K562 (cell line): ENCODE measurements around the gene PBXIP1. TPM values are rescaled to one million over a fixed set of nuclear protein-coding genes. Genes with fewer than 3 reads are reported as not detected.

Source experiments
- ATAC-seq: fragments of 200-7000 bp; cut with Tn5 transposase; 3 replicates; pipeline ENCODE4 v1.9.1; 2020; ENCODE audit warnings: moderate library complexity
- BruUV-seq: library from RNA; stranded (reverse); fragments of 400-500 nt; replicated peaks from 2 replicates; lab custom pipeline; 2021; lab: Mats Ljungman, UMichigan
- CTCF ChIA-PET: fragments of 300-600 bp; formaldehyde crosslinking; extraction: SDS; loops from one replicate; lab custom pipeline; 2021; ENCODE audit warnings: low intra/inter-chr PET ratio; lab: Yijun Ruan, JAX
- POLR2A ChIA-PET: fragments of 300-600, 350-650 bp; sonication (Branson Sonifier 250); formaldehyde crosslinking; extraction: SDS; loops from one replicate; lab custom pipeline; 2021; ENCODE audit warnings: antibody characterized with exemption, inconsistent platforms; lab: Yijun Ruan, JAX
- DNase-seq, 4 experiments: peaks; one replicate each; pipeline versions ENCODE4 v3.0.0 to v3.0.0-alpha.2; 2011 to 2018; ENCODE audit warnings: low spot score in 3 of 4, mixed read lengths in 3 of 4; ENCODE audit errors: extremely low read depth in 1 of 4
- FAIRE-seq: peaks from 2 replicates; lab custom pipeline; 2011; peaks lifted over from hg19 to GRCh38; lab: Jason Lieb, UNC
- H2AFZ ChIP-seq: 2 replicates; pipeline ENCODE4 v1.6.0; 2011; ENCODE audit warnings: low read depth, low read length, control low read depth, inconsistent platforms
- H3K27ac ChIP-seq: fragments of 200-600 bp; 3 replicates; pipeline ENCODE4 v1.8.0; 2011; ENCODE audit warnings: low read depth, mild to moderate bottlenecking, control low read depth, inconsistent platforms, low read length, moderate library complexity, mixed read lengths; ENCODE audit errors: extremely low read depth
- H3K27me3 ChIP-seq, 2 experiments: fragments of 300-600 bp in 1 of 2; 2 replicates in 1 of 2; 3 replicates in 1 of 2; pipeline versions ENCODE4 v1.6.0 to v1.8.0; 2011; ENCODE audit warnings: inconsistent platforms in 2 of 2, low read length in 2 of 2, mild to moderate bottlenecking in 1 of 2, mixed read lengths in 1 of 2, moderate library complexity in 1 of 2; ENCODE audit not compliant: control insufficient read depth in 2 of 2, insufficient read depth in 2 of 2
- H3K36me3 ChIP-seq: fragments of 300-600 bp; 3 replicates; pipeline ENCODE4 v1.8.0; 2011; ENCODE audit warnings: mild to moderate bottlenecking, low read length, inconsistent platforms; ENCODE audit not compliant: control insufficient read depth, insufficient read depth
- H3K4me1 ChIP-seq, 2 experiments: fragments of 200-600 bp in 1 of 2; replicated peaks in 1 of 2; 2 replicates in 1 of 2; 3 replicates in 1 of 2; pipeline versions ENCODE4 v1.5.1 to v1.8.0; 2011; ENCODE audit warnings: inconsistent platforms in 2 of 2, low read length in 2 of 2, mild to moderate bottlenecking in 1 of 2, mixed read lengths in 1 of 2, moderate library complexity in 1 of 2; ENCODE audit not compliant: control insufficient read depth in 2 of 2, insufficient read depth in 2 of 2
- H3K4me2 ChIP-seq: 2 replicates; pipeline ENCODE4 v1.6.1; 2011; ENCODE audit warnings: low read length, control low read depth, inconsistent platforms, mixed read lengths; ENCODE audit not compliant: insufficient read depth
- H3K4me3 ChIP-seq: fragments of 200-600 bp; sonication (generic), shearing (Covaris generic); 2 replicates; pipeline ENCODE4 v1.5.1; 2016; ENCODE audit warnings: control low read depth, inconsistent platforms
- H3K79me2 ChIP-seq: fragments of 200-600 bp; 3 replicates; pipeline ENCODE4 v1.8.0; 2011; ENCODE audit warnings: low read length, inconsistent platforms; ENCODE audit not compliant: control insufficient read depth, insufficient read depth
- H3K9ac ChIP-seq, 2 experiments: 2 replicates each; pipeline versions ENCODE4 v1.6.0 to v1.6.1; 2011; ENCODE audit warnings: low read depth in 2 of 2, low read length in 2 of 2, control low read depth in 1 of 2, inconsistent platforms in 1 of 2, mild to moderate bottlenecking in 1 of 2, mixed read lengths in 1 of 2; ENCODE audit not compliant: insufficient read depth in 1 of 2
- H3K9me1 ChIP-seq: one replicate; pipeline ENCODE4 v1.6.0; 2011; ENCODE audit warnings: inconsistent platforms, mild to moderate bottlenecking, low read length, moderate library complexity; ENCODE audit not compliant: control insufficient read depth, insufficient read depth
- H3K9me3 ChIP-seq: replicated peaks from 2 replicates; pipeline ENCODE4 v1.5.1; 2011; ENCODE audit warnings: low read depth, low read length, inconsistent platforms; ENCODE audit not compliant: control insufficient read depth, insufficient read depth
- H4K20me1 ChIP-seq: replicated peaks from 2 replicates; pipeline ENCODE4 v1.6.1; 2011; ENCODE audit warnings: low read length, inconsistent platforms, mixed read lengths; ENCODE audit not compliant: control insufficient read depth, insufficient read depth
- FOXM1 ChIP-seq, 2 experiments: fragments of 450-650 bp in 1 of 2; sonication (generic) in 1 of 2; formaldehyde crosslinking in 1 of 2; IDR thresholded peaks; 2 replicates each; pipeline versions ENCODE4 v1.6.1 to v1.9.0; 2017 to 2022; ENCODE audit warnings: low read depth in 2 of 2, mild to moderate bottlenecking in 2 of 2, missing genetic modification reagents in 1 of 2, moderate library complexity in 1 of 2
- HDAC2 ChIP-seq: fragments of 450-650 bp; IDR thresholded peaks from 2 replicates; pipeline ENCODE4 v1.6.1; 2016; ENCODE audit warnings: mild to moderate bottlenecking
- KLF16 ChIP-seq: IDR thresholded peaks from 2 replicates; pipeline ENCODE4 v1.6.1; 2016; ENCODE audit warnings: antibody characterized with exemption
- LEF1 ChIP-seq: fragments of 450-650 bp; IDR thresholded peaks from 2 replicates; pipeline ENCODE4 v1.6.1; 2016; ENCODE audit warnings: mild to moderate bottlenecking
- MAZ ChIP-seq, 2 experiments: fragments of 450-650 bp in 1 of 2; sonication (generic) in 1 of 2; formaldehyde crosslinking; IDR thresholded peaks in 1 of 2; conservative IDR thresholded peaks in 1 of 2; 2 replicates each; pipeline versions ENCODE4 v1.4.0 to v1.5.0; 2020; ENCODE audit warnings: mild to moderate bottlenecking in 1 of 2, missing genetic modification reagents in 1 of 2
- PHF21A ChIP-seq: fragments of 450-650 bp; IDR thresholded peaks from 2 replicates; pipeline ENCODE4 v1.6.1; 2017; ENCODE audit warnings: low read depth, borderline replicate concordance
- RFX7 ChIP-seq: fragments of 250-450 bp; sonication (Bioruptor Pico); IDR thresholded peaks from 2 replicates; pipeline ENCODE4 v1.5.1; 2021; ENCODE audit warnings: mild to moderate bottlenecking
- SIN3A ChIP-seq, 2 experiments: fragments of 150-350 bp in 1 of 2; IDR thresholded peaks; 2 replicates each; pipeline ENCODE4 v1.6.1; 2011 to 2016; ENCODE audit warnings: borderline replicate concordance in 2 of 2, low read depth in 2 of 2, low read length in 2 of 2, mild to moderate bottlenecking in 2 of 2, moderate library complexity in 2 of 2; ENCODE audit not compliant: control insufficient read depth in 1 of 2
- SMARCE1 ChIP-seq: fragments of 450-650 bp; IDR thresholded peaks from 2 replicates; pipeline ENCODE4 v1.7.1; 2016; ENCODE audit warnings: mild to moderate bottlenecking
- SUPT5H ChIP-seq: fragments of 450-650 bp; IDR thresholded peaks from 2 replicates; pipeline ENCODE4 v1.6.1; 2016
- TGIF2 ChIP-seq: sonication (generic); formaldehyde crosslinking; IDR thresholded peaks from 2 replicates; pipeline ENCODE4 v1.8.1; 2022; ENCODE audit warnings: mild to moderate bottlenecking, missing genetic modification reagents, moderate library complexity
- WGBS: fragments of 100-300 bp; shearing (Covaris generic); methylation state at CpG from one replicate; pipeline ENCODE4 v1.1.6; 2016; ENCODE audit warnings: low coverage, mixed read lengths; ENCODE audit not compliant: insufficient coverage; ENCODE audit errors: missing lambda C conversion rate; 5-methylcytosine and 5-hydroxymethylcytosine counted together
- in situ Hi-C: fragments of 300-500 bp; cut with MboI; formaldehyde crosslinking; loops from 4 replicates; pipeline ENCODE4 v1.15.0; 2018; ENCODE audit warnings: inconsistent platforms, mixed read lengths
- intact Hi-C: fragments of 100-400 bp; cut with micrococcal nuclease; formaldehyde crosslinking; loops from 2 replicates; pipeline ENCODE4 v1.14.2; 2022
- polyA plus RNA-seq, 8 experiments: library from polyadenylated mRNA; depleted of rRNA in 4 of 8; stranded (reverse) in 5 of 8; unstranded in 3 of 8; fragments of >200 nt; fragmentation: Nextera tagmentation in 2 of 8; fragmentation: Illumina TruSeq in 1 of 8; extraction: Ambion mirVana in 2 of 8; extraction: Trizol in 1 of 8; gene quantifications; 2 replicates each; pipeline versions ENCODE4 v1.2.1 to v1.2.3, GENCODE V29; 2011 to 2014; ENCODE audit warnings: inconsistent platforms in 1 of 8, missing spikeins in 1 of 8
- total RNA-seq, 7 experiments: library from RNA; depleted of rRNA in 6 of 7; stranded (reverse); fragments of >200 nt in 6 of 7; fragmentation: Illumina TruSeq in 2 of 7; extraction: Trizol in 2 of 7; gene quantifications; 2 replicates each; pipeline versions ENCODE4 v1.2.1 to v1.2.3, GENCODE V29; 2011 to 2021; ENCODE audit warnings: low replicate concordance in 1 of 7
- TF ChIP-seq, protein P1 (sequence below): sonication (generic); formaldehyde crosslinking; IDR thresholded peaks from 2 replicates; pipeline ENCODE4 v1.8.0; 2023; ENCODE audit warnings: mild to moderate bottlenecking, missing genetic modification reagents
- TF ChIP-seq, protein P2 (sequence below): fragments of 150-350 bp; conservative IDR thresholded peaks from 2 replicates; pipeline ENCODE4 v1.6.1; 2014; ENCODE audit warnings: low read length
- TF ChIP-seq, protein P3 (sequence below): fragments of 450-650 bp; formaldehyde crosslinking; IDR thresholded peaks from 2 replicates; pipeline ENCODE4 v1.4.0; 2020; ENCODE audit warnings: mild to moderate bottlenecking, moderate library complexity

PBXIP1 gene
- total and polyA plus RNA-seq, 9 of the 15 experiments (the other 6 are each of a cell fraction or from before 2014, with no cell fraction given) = 0.13 to 8.3 (median 5.8) TPM

DNA sequence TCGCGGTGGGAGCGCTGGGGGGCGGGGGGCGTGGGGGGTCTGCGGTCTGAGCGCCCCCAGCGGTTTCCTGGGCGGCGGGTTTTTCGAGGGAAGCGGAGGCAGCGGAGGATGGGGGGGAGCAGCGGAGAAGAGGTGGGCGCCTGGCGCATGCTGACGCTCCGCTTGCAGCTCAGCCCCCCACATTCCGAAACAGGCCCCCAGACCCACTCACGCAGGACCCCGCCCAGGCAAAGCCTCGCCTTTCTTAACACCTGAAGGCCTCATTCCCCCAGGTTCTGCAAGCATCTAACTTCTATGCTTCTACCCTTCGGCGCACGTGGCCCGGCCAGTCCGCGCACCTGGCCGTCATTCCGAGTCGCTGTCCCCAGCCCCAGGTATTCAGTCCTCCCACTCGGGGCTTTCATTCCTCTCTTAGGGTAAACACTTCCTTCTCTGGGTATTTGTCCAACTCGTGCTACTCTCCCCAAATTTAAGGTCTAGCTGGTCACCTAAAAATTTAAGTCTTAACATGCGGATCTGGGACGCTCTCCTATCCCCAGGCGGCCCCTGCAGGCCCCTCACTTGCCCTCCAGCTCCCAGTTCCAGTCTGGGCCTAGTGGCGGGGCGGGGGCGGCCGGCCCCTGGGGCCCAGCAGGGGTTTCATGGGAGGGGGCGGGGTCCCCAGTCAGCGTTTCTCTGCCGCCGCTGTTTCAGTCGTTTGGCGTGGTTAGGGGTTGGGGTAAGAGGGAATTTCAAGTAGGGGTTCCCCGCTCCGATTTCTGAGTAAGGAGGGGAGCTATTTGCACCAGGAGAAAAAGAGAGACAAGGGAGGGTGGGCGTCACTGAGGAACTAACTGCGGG lies 43.9 kb upstream of the PBXIP1 start:
- ATAC-seq (peak; percentile 18), DNase-seq (peak; percentile 78 to 85 (median 79)), FAIRE-seq (peak; percentile 29)
- Histone ChIP-seq H3K4me2 (peak overlapping the region; percentile 98), H3K9me3 (no peaks in the 10 kb centered on the region), H3K27me3 (no peaks in the 10 kb centered on the region), H3K4me1 (peaks cover 31 to 59% of the 10 kb centered on the region in 2 experiments), H3K79me2 (peaks cover 29% of the 10 kb centered on the region), H3K9me1 (no peaks in the 10 kb centered on the region), H3K27ac (peak overlapping the region; percentile 97), H3K9ac (peak overlapping the region; percentile 90 to 96), H4K20me1 (no peaks in the 10 kb centered on the region), H3K36me3 (peaks cover 6% of the 10 kb centered on the region; the same call in 2 of the 3 replicates), H2AFZ (peak overlapping the region; percentile 70), H3K4me3 (peak overlapping the region; percentile 71)
- in situ Hi-C loops = no loop called here
- ChIA-PET POLR2A (interaction anchor here (0.6 to 8.2 kb wide), 16 partner anchors 11 to 1073 kb away, joined by 3 to 80 read pairs (median 4); partner anchors contain the start of genes FLAD1 and SHC1), CTCF (interaction anchor here (0.7 to 1.8 kb wide), 6 partner anchors 17 to 1489 kb away, joined by 3 to 6 read pairs (median 4); partner anchors contain the start of gene FLAD1)
- intact Hi-C loops = loop anchor here (2.0 to 5.0 kb wide), 4 partner anchors 39 to 442 kb away; partner anchors contain the start of genes EFNA3, PYGO2 and UBE2Q1
- WGBS = 1% methylated on average over 25 of the region's 50 CpGs
- BruUV-seq = no TSS peak
- peak; percentile 59 for TF ChIP-seq SUPT5H
- TF ChIP-seq, protein P1, sequence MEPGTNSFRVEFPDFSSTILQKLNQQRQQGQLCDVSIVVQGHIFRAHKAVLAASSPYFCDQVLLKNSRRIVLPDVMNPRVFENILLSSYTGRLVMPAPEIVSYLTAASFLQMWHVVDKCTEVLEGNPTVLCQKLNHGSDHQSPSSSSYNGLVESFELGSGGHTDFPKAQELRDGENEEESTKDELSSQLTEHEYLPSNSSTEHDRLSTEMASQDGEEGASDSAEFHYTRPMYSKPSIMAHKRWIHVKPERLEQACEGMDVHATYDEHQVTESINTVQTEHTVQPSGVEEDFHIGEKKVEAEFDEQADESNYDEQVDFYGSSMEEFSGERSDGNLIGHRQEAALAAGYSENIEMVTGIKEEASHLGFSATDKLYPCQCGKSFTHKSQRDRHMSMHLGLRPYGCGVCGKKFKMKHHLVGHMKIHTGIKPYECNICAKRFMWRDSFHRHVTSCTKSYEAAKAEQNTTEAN (CRISPR knock-in tag) = no peak
- peak; percentile 72; the same call in 1 of the 2 replicates for TF ChIP-seq HDAC2
- TF ChIP-seq, protein P2, sequence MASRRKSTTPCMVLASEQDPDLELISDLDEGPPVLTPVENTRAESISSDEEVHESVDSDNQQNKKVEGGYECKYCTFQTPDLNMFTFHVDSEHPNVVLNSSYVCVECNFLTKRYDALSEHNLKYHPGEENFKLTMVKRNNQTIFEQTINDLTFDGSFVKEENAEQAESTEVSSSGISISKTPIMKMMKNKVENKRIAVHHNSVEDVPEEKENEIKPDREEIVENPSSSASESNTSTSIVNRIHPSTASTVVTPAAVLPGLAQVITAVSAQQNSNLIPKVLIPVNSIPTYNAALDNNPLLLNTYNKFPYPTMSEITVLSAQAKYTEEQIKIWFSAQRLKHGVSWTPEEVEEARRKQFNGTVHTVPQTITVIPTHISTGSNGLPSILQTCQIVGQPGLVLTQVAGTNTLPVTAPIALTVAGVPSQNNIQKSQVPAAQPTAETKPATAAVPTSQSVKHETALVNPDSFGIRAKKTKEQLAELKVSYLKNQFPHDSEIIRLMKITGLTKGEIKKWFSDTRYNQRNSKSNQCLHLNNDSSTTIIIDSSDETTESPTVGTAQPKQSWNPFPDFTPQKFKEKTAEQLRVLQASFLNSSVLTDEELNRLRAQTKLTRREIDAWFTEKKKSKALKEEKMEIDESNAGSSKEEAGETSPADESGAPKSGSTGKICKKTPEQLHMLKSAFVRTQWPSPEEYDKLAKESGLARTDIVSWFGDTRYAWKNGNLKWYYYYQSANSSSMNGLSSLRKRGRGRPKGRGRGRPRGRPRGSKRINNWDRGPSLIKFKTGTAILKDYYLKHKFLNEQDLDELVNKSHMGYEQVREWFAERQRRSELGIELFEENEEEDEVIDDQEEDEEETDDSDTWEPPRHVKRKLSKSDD = no peak
- TF ChIP-seq TGIF2 = peak; percentile 18; the same call in 1 of the 2 replicates
- TF ChIP-seq, protein P3, sequence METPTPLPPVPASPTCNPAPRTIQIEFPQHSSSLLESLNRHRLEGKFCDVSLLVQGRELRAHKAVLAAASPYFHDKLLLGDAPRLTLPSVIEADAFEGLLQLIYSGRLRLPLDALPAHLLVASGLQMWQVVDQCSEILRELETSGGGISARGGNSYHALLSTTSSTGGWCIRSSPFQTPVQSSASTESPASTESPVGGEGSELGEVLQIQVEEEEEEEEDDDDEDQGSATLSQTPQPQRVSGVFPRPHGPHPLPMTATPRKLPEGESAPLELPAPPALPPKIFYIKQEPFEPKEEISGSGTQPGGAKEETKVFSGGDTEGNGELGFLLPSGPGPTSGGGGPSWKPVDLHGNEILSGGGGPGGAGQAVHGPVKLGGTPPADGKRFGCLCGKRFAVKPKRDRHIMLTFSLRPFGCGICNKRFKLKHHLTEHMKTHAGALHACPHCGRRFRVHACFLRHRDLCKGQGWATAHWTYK = peak; percentile 19; the same call in 1 of the 2 replicates
- no peak for TF ChIP-seq PHF21A
- no peak for TF ChIP-seq RFX7
- no peak for TF ChIP-seq KLF16
- TF ChIP-seq SMARCE1 = 0 out of 2 replicates have a peak, but pooled peaks have one; percentile 13
- peak in 1 of 2 experiments; percentile 67; a peak in 1 of 4 replicates for TF ChIP-seq SIN3A (IDR thresholded peaks at IDR 0.05; ENCODE audit: borderline replicate concordance in 2 of 2, control insufficient read depth in 1 of 2, low read depth in 2 of 2, low read length in 2 of 2)
- peak; percentile 79 for TF ChIP-seq LEF1
- peak in 1 of 2 experiments; percentile 84; a peak in 1 of 4 replicates for TF ChIP-seq MAZ (CRISPR knock-in tag; conservative IDR thresholded peaks at IDR 0.05 in 1 of 2, IDR thresholded peaks at IDR 0.05 in 1 of 2)
- TF ChIP-seq FOXM1 (IDR thresholded peaks at IDR 0.05; ENCODE audit: low read depth) = peak; percentile 35; the same call in 1 of the 2 replicates
- TF ChIP-seq FOXM1 (CRISPR knock-in tag; IDR thresholded peaks at IDR 0.05; ENCODE audit: low read depth) = no peak
